GM12878 (cell line): ENCODE results near the gene THAP2. TPM values are rescaled to one million over a fixed set of nuclear protein-coding genes. Genes with fewer than 3 reads are reported as not detected.

Source experiments
- ATF7 ChIP-seq: fragments of 450-650 bp; IDR thresholded peaks from 2 replicates; pipeline ENCODE4 v1.6.1; 2016; ENCODE audit warnings: low read depth, mild to moderate bottlenecking
- BACH1 ChIP-seq: fragments of 450-650 bp; IDR thresholded peaks from 2 replicates; pipeline ENCODE4 v1.6.1; 2017; ENCODE audit warnings: mild to moderate bottlenecking, borderline replicate concordance
- BRCA1 ChIP-seq: IDR thresholded peaks from 2 replicates; pipeline ENCODE4 v1.6.1; 2011; ENCODE audit warnings: low read depth, low read length, improper control_type of control experiment
- CBX3 ChIP-seq: fragments of 200-600 bp; sonication (generic); IDR thresholded peaks from 2 replicates; pipeline ENCODE4 v1.6.1; 2016; ENCODE audit warnings: low read depth, borderline replicate concordance
- CEBPZ ChIP-seq: fragments of 150-350 bp; IDR thresholded peaks from 2 replicates; pipeline ENCODE4 v1.6.1; 2016; ENCODE audit warnings: low read depth, low read length
- CHD2 ChIP-seq: IDR thresholded peaks from 2 replicates; pipeline ENCODE4 v1.6.1; 2011; ENCODE audit warnings: low read depth, low read length, improper control_type of control experiment, borderline replicate concordance
- DPF2 ChIP-seq: fragments of 450-650 bp; IDR thresholded peaks from 2 replicates; pipeline ENCODE4 v1.6.1; 2017; ENCODE audit warnings: mild to moderate bottlenecking
- E4F1 ChIP-seq: fragments of 450-650 bp; IDR thresholded peaks from 2 replicates; pipeline ENCODE4 v1.6.1; 2018; ENCODE audit warnings: borderline replicate concordance, mild to moderate bottlenecking; ENCODE audit not compliant: partially characterized antibody
- FOXM1 ChIP-seq: IDR thresholded peaks from 2 replicates; pipeline ENCODE4 v1.6.1; 2012; ENCODE audit warnings: low read depth, mild to moderate bottlenecking, inconsistent platforms, low read length, moderate library complexity
- KLF5 ChIP-seq: fragments of 450-650 bp; IDR thresholded peaks from 2 replicates; pipeline ENCODE4 v1.6.1; 2014; ENCODE audit warnings: mild to moderate bottlenecking; ENCODE audit not compliant: partially characterized antibody
- LARP7 ChIP-seq: fragments of 450-650 bp; IDR thresholded peaks from 2 replicates; pipeline ENCODE4 v1.6.1; 2017; ENCODE audit warnings: mild to moderate bottlenecking
- MLLT1 ChIP-seq: fragments of 450-650 bp; IDR thresholded peaks from 2 replicates; pipeline ENCODE4 v1.6.1; 2016; ENCODE audit warnings: mild to moderate bottlenecking
- MXI1 ChIP-seq: fragments of 150-350 bp; IDR thresholded peaks from 2 replicates; pipeline ENCODE4 v1.6.1; 2011; ENCODE audit warnings: low read depth, mild to moderate bottlenecking, inconsistent platforms, low read length, improper control_type of control experiment
- NFIC ChIP-seq: IDR thresholded peaks from 2 replicates; pipeline ENCODE4 v1.6.1; 2012; ENCODE audit warnings: low read depth, mild to moderate bottlenecking, inconsistent platforms, low read length, moderate library complexity
- RBBP5 ChIP-seq: fragments of 200-600 bp; sonication (generic); conservative IDR thresholded peaks from 2 replicates; pipeline ENCODE4 v1.6.1; 2016
- RELA ChIP-seq: fragments of 450-650 bp; IDR thresholded peaks from 2 replicates; pipeline ENCODE4 v1.8.0; 2014; ENCODE audit warnings: borderline replicate concordance; ENCODE audit not compliant: partially characterized antibody
- SMAD5 ChIP-seq: IDR thresholded peaks from 2 replicates; pipeline ENCODE4 v1.6.1; 2016; ENCODE audit warnings: antibody characterized with exemption, low read depth
- STAT3 ChIP-seq: IDR thresholded peaks from 2 replicates; pipeline ENCODE4 v1.6.1; 2011; ENCODE audit warnings: low read depth, low read length, improper control_type of control experiment
- USF1 ChIP-seq: IDR thresholded peaks from 2 replicates; pipeline ENCODE4 v1.6.1; 2011; ENCODE audit warnings: borderline replicate concordance, low read depth, mild to moderate bottlenecking, moderate library complexity, mixed read lengths, low read length; ENCODE audit not compliant: insufficient read depth; ENCODE audit errors: extremely low read length
- ZBED1 ChIP-seq: IDR thresholded peaks from 2 replicates; pipeline ENCODE4 v1.6.1; 2016; ENCODE audit warnings: borderline replicate concordance
- ZNF622 ChIP-seq: fragments of 450-650 bp; IDR thresholded peaks from 2 replicates; pipeline ENCODE4 v1.6.1; 2017; ENCODE audit warnings: mild to moderate bottlenecking, inconsistent platforms
- polyA plus RNA-seq, 11 experiments: library from polyadenylated mRNA; depleted of rRNA in 4 of 11; unstranded in 6 of 11; stranded (reverse) in 5 of 11; fragments of >200 nt; fragmentation: Nextera tagmentation in 4 of 11; fragmentation: Illumina TruSeq in 1 of 11; extraction: Ambion mirVana in 4 of 11; extraction: Trizol in 1 of 11; gene quantifications; 1 replicate in 1 of 11; 2 replicates in 10 of 11; pipeline versions ENCODE4 v1.2.1 to v1.2.3, GENCODE V29; 2011 to 2016; ENCODE audit warnings: inconsistent platforms in 2 of 11, missing spikeins in 2 of 11, low read depth in 1 of 11
- total RNA-seq, 4 experiments: library from RNA; depleted of rRNA in 3 of 4; stranded (reverse); fragments of >200 nt in 3 of 4; fragmentation: Illumina TruSeq in 1 of 4; extraction: Trizol in 1 of 4; gene quantifications; 2 replicates each; pipeline versions ENCODE4 v1.2.1 to v1.2.3, GENCODE V29; 2013 to 2021

THAP2 gene
- total and polyA plus RNA-seq, 10 of the 15 experiments (the other 5 are each of a cell fraction or from before 2014, with no cell fraction given): 4.1 to 18.0 (median 7.3) TPM

GRCh38 chr12:71685914-71686657 lies 22.0 kb downstream of the THAP2 start, which contains the start of gene TMEM19 (continued):
- TF ChIP-seq BRCA1: no peak
- TF ChIP-seq USF1: peak; percentile 86
- TF ChIP-seq RELA: peak; percentile 56
- TF ChIP-seq ZBED1: no peak
- no peak for TF ChIP-seq CHD2
- TF ChIP-seq MLLT1: peak; percentile 54
- TF ChIP-seq CBX3: no peak
- TF ChIP-seq RBBP5: peak; percentile 14; the same call in 1 of the 2 replicates
- TF ChIP-seq NFIC: no peak
- TF ChIP-seq CEBPZ: no peak
- no peak for TF ChIP-seq ATF7
- TF ChIP-seq FOXM1: peak; percentile 23; the same call in 1 of the 2 replicates
- no peak for TF ChIP-seq E4F1
- TF ChIP-seq DPF2: peak; percentile 83; the same call in 1 of the 2 replicates
- TF ChIP-seq MXI1: no peak; the same call in 1 of the 2 replicates
- TF ChIP-seq STAT3: no peak
- TF ChIP-seq SMAD5: peak; percentile 67; the same call in 1 of the 2 replicates
- TF ChIP-seq ZNF622: no peak
- no peak for TF ChIP-seq KLF5
- TF ChIP-seq LARP7: peak; percentile 97
- TF ChIP-seq BACH1: peak; percentile 83
